Mesenchymal stem cell (in vitro differentiated cells and primary cell): ENCODE results near the gene DHRS4.
"Not testable (repeated sequence)": the region's sequence is repeated elsewhere in the genome, so short reads cannot be mapped to it uniquely, and the experiment has no call there.

Experiments
- DNase-seq: peaks from one replicate; pipeline ENCODE4 v3.0.0-alpha.2; 2013
- H2AFZ ChIP-seq: one replicate; pipeline ENCODE4 v1.6.1; 2013; ENCODE audit warnings: low read depth, mild to moderate bottlenecking, control low read depth, inconsistent platforms, low read length, moderate library complexity
- H2AK5ac ChIP-seq: 2 replicates; pipeline ENCODE4 v1.6.1; 2013; ENCODE audit warnings: low read length, moderate library complexity, mild to moderate bottlenecking, inconsistent platforms; ENCODE audit not compliant: severe bottlenecking
- H2BK120ac ChIP-seq: one replicate; pipeline ENCODE4 v1.6.1; 2013; ENCODE audit warnings: low read depth, mild to moderate bottlenecking, inconsistent platforms, low read length, moderate library complexity
- H2BK12ac ChIP-seq, 2 experiments: one replicate each; pipeline ENCODE4 v1.6.1; 2013; ENCODE audit warnings: inconsistent platforms in 2 of 2, low read length in 2 of 2, mild to moderate bottlenecking in 2 of 2, moderate library complexity in 2 of 2, control low read depth in 1 of 2
- H2BK15ac ChIP-seq: one replicate; pipeline ENCODE4 v1.6.1; 2013; ENCODE audit warnings: mild to moderate bottlenecking, low read depth, inconsistent platforms; ENCODE audit not compliant: poor library complexity, severe bottlenecking
- H2BK5ac ChIP-seq: 2 replicates; pipeline ENCODE4 v1.6.1; 2013; ENCODE audit warnings: low read depth, mild to moderate bottlenecking, low read length, control low read depth, inconsistent platforms; ENCODE audit not compliant: poor library complexity, severe bottlenecking
- H3K14ac ChIP-seq, 2 experiments: one replicate each; pipeline ENCODE4 v1.6.1; 2013; ENCODE audit warnings: inconsistent platforms in 2 of 2, low read length in 2 of 2, control low read depth in 1 of 2, mild to moderate bottlenecking in 1 of 2, moderate library complexity in 1 of 2
- H3K18ac ChIP-seq, 2 experiments: one replicate each; pipeline ENCODE4 v1.6.1; 2013; ENCODE audit warnings: inconsistent platforms in 2 of 2, low read length in 2 of 2, control low read depth in 1 of 2, low read depth in 1 of 2, mild to moderate bottlenecking in 1 of 2
- H3K23ac ChIP-seq, 2 experiments: one replicate each; pipeline ENCODE4 v1.6.1; 2013; ENCODE audit warnings: inconsistent platforms in 2 of 2, low read length in 2 of 2, mild to moderate bottlenecking in 2 of 2, moderate library complexity in 2 of 2, control low read depth in 1 of 2
- H3K27ac ChIP-seq: 2 replicates; pipeline ENCODE4 v1.5.1; 2013; ENCODE audit warnings: mild to moderate bottlenecking, moderate library complexity, low read length, control low read depth, inconsistent platforms; ENCODE audit not compliant: poor library complexity, severe bottlenecking
- H3K27me3 ChIP-seq, 2 experiments: 2 replicates each; pipeline versions ENCODE4 v1.6.1 to v1.7.0; 2013; ENCODE audit warnings: low read length in 2 of 2, mild to moderate bottlenecking in 2 of 2, moderate library complexity in 2 of 2, control low read depth in 1 of 2, inconsistent platforms in 1 of 2; ENCODE audit not compliant: control insufficient read depth in 1 of 2, insufficient read depth in 1 of 2
- H3K36me3 ChIP-seq, 2 experiments: 2 replicates each; pipeline versions ENCODE4 v1.6.1 to v1.7.0; 2013; ENCODE audit warnings: low read length in 2 of 2, control low read depth in 1 of 2, inconsistent platforms in 1 of 2, low read depth in 1 of 2, mild to moderate bottlenecking in 1 of 2; ENCODE audit not compliant: insufficient read depth in 2 of 2, control insufficient read depth in 1 of 2
- H3K4ac ChIP-seq, 2 experiments: one replicate each; pipeline ENCODE4 v1.6.1; 2013; ENCODE audit warnings: inconsistent platforms in 2 of 2, low read length in 2 of 2, mild to moderate bottlenecking in 2 of 2, moderate library complexity in 2 of 2, control low read depth in 1 of 2, low read depth in 1 of 2
- H3K4me1 ChIP-seq: 2 replicates; pipeline ENCODE4 v1.6.1; 2013; ENCODE audit warnings: low read depth, low read length, control low read depth; ENCODE audit not compliant: control insufficient read depth, insufficient read depth
- H3K4me2 ChIP-seq: 2 replicates; pipeline ENCODE4 v1.6.1; 2013; ENCODE audit warnings: low read length, mild to moderate bottlenecking, inconsistent platforms; ENCODE audit not compliant: poor library complexity, severe bottlenecking
- H3K4me3 ChIP-seq, 2 experiments: 2 replicates each; pipeline versions ENCODE4 v1.5.1 to v1.7.0; 2013; ENCODE audit warnings: low read length in 2 of 2, mild to moderate bottlenecking in 2 of 2, control low read depth in 1 of 2, low read depth in 1 of 2; ENCODE audit not compliant: insufficient read depth in 1 of 2
- H3K79me1 ChIP-seq: replicated peaks from 2 replicates; pipeline ENCODE4 v1.6.1; 2013; ENCODE audit warnings: mild to moderate bottlenecking, control low read depth, low read length, inconsistent platforms; ENCODE audit not compliant: poor library complexity, severe bottlenecking
- H3K9ac ChIP-seq: 2 replicates; pipeline ENCODE4 v1.7.0; 2013; ENCODE audit warnings: mild to moderate bottlenecking, low read length, moderate library complexity
- H3K9me3 ChIP-seq: 2 replicates; pipeline ENCODE4 v1.7.0; 2013; ENCODE audit warnings: mild to moderate bottlenecking, low read length; ENCODE audit not compliant: control insufficient read depth
- H4K8ac ChIP-seq: one replicate; pipeline ENCODE4 v1.6.1; 2013; ENCODE audit warnings: inconsistent platforms, mild to moderate bottlenecking, low read length, moderate library complexity
- H4K91ac ChIP-seq: one replicate; pipeline ENCODE4 v1.6.1; 2013; ENCODE audit warnings: mild to moderate bottlenecking, low read length, inconsistent platforms
- WGBS: methylation state at CpG from one replicate; pipeline ENCODE4 v1.1.7; 2013; ENCODE audit warnings: mixed read lengths; 5-methylcytosine and 5-hydroxymethylcytosine counted together

Gene DHRS4

DNA sequence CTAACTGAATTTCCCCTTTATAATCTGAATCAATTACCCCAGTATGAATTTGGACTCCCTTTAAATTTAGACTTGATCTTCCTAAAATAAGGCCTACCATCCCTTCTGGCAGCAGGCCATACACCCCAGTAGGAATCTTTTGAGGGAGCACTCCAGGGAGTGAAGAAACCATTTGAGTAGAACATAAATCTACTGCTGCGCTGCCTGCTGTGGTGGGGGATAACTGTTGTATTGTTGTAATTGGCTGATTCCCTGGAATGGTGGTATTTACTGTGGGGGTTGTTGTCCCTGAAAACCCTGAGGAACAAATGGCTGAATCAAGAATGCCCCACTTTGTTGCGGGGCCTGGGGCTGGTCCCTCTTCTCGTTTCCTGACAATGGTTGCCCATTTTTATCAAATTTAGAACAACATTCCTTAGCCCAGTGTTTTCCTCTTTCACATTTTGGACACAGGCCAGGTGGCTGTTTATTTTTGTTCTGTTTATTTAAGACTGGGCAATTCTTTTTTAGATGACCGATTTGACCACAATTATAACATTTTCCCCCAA is 59.2 kb downstream of the DHRS4 start:
- H3K27ac ChIP-seq, H2AFZ ChIP-seq, H2BK12ac ChIP-seq, H4K8ac ChIP-seq, H3K4me1 ChIP-seq, H4K91ac ChIP-seq, H3K14ac ChIP-seq, DNase-seq, H2AK5ac ChIP-seq, H3K79me1 ChIP-seq, H3K9ac ChIP-seq, H3K18ac ChIP-seq, H2BK15ac ChIP-seq, H3K36me3 ChIP-seq, H3K4me2 ChIP-seq, H3K23ac ChIP-seq, H3K4ac ChIP-seq, H2BK5ac ChIP-seq, H3K9me3 ChIP-seq, H3K4me3 ChIP-seq, H2BK120ac ChIP-seq, H3K27me3 ChIP-seq: not testable (repeated sequence)
- WGBS: 63% methylated on average over 2 of the region's 4 CpGs

DNA sequence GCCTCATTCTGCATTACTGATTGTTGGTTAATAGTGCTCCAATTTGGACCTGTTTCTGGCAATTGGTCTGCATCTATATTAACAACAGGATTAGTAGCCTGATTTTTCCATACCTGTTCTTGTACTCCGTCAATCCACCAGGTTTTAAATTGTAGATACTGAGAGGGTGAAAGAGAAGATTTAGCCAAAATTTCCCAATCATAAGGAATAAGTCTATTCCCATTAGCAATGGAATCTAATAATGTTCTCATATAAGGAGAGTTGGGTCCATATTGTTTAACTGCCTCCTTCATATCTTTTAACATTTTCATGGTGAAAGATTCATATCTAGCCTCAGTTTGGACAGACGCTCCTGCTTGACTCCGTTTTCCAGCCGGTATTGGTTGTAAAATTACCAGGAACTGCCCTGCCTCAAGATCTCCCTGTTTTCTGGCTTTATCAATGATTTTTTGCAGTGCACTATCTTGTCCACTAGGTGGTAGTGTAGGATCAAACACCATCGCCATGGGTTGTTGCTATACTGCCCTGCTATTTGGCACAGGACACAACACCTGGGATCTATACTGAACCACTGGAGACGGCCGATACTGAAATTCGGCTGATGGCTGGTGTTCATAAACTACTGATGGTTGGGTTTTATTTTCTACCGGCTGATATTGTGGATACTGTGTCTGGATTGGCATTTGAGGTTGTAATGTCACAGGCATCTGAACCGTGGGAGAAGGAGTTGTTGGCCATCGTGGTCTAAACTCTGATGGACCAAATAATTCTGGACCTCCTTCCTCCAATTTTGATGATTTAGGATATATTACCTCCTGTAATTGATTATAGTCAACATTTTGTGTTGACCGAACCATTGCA is 60.3 kb downstream of the DHRS4 start:
- Histone ChIP-seq H2BK15ac (no peak overlapping the region), H4K8ac (no peak overlapping the region), H3K79me1 (no peaks in the 10 kb centered on the region), H3K14ac (no peak overlapping the region), H3K27me3 (no peaks in the 10 kb centered on the region), H3K23ac (no peak overlapping the region), H2BK12ac (no peak overlapping the region), H2BK120ac (no peak overlapping the region), H3K18ac (no peak overlapping the region), H3K27ac (no peak overlapping the region), H2BK5ac (no peak overlapping the region), H3K36me3 (no peaks in the 10 kb centered on the region), H3K4ac (no peak overlapping the region), H2AK5ac (no peak overlapping the region), H3K9me3 (no peaks in the 10 kb centered on the region), H3K9ac (no peak overlapping the region), H4K91ac (no peak overlapping the region), H2AFZ (no peak overlapping the region), H3K4me3 (no peak overlapping the region), H3K4me2 (no peak overlapping the region), H3K4me1 (no peaks in the 10 kb centered on the region)
- peak; percentile 79 for DNase-seq
- 24% methylated on average over 10 of the region's 12 CpGs for WGBS

DNA sequence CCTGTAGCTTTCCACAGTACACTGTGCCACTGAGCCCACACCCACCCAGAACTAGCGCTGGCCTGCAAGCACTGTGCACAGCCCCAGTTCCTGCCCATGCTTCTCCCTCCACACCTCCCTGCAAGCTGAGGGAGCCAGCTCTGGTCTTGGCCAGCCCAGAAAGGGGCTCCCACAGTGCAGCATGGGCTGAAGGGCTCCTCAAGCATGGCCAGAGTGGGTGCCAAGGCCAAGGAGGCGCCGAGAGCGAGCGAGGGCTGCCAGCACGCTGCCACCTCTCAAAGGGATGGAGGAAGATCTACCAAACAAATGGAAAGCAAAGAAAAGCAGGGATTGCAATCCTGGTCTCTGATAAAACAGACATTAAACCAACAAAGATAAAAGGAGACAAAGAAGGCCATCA is 62.2 kb downstream of the DHRS4 start:
- H3K23ac ChIP-seq, H3K4ac ChIP-seq, H3K14ac ChIP-seq, H3K4me1 ChIP-seq, H2BK120ac ChIP-seq, H3K4me3 ChIP-seq, DNase-seq, H4K8ac ChIP-seq, H3K36me3 ChIP-seq, H2BK15ac ChIP-seq, H3K9ac ChIP-seq, H2AFZ ChIP-seq, H3K4me2 ChIP-seq, H3K27me3 ChIP-seq, H3K18ac ChIP-seq, H3K79me1 ChIP-seq, H2AK5ac ChIP-seq, H3K27ac ChIP-seq, H3K9me3 ChIP-seq, H2BK5ac ChIP-seq, H4K91ac ChIP-seq, H2BK12ac ChIP-seq: not testable (repeated sequence)
- WGBS: 100% methylated on average over 1 of the region's 6 CpGs
